Lower lobe of right lung (tissue), 2 donors: Measurements from ENCODE around the gene CYP17A1. TPM values are rescaled to one million over a fixed set of nuclear protein-coding genes. Genes with fewer than 3 reads are reported as not detected.

Experiments
- ATAC-seq, 2 donors: fragments of 200-7000 bp; cut with Tn5 transposase; one replicate each; pipeline ENCODE4 v1.9.1; 2020 to 2022; ENCODE audit warnings: mild to moderate bottlenecking in 2 of 2, moderate library complexity in 2 of 2
- DNase-seq: peaks from one replicate; pipeline ENCODE4 v3.0.0-alpha.2; 2020
- H3K27ac ChIP-seq: fragments of 200-600 bp; one replicate; pipeline ENCODE4 v1.8.0; 2022
- H3K27me3 ChIP-seq: fragments of 200-600 bp; one replicate; pipeline ENCODE4 v1.8.0; 2022; ENCODE audit warnings: low read depth
- H3K36me3 ChIP-seq: fragments of 200-600 bp; one replicate; pipeline ENCODE4 v1.8.0; 2022; ENCODE audit warnings: mild to moderate bottlenecking
- H3K4me1 ChIP-seq: fragments of 200-600 bp; one replicate; pipeline ENCODE4 v1.8.0; 2022
- H3K4me3 ChIP-seq: fragments of 200-600 bp; one replicate; pipeline ENCODE4 v1.8.0; 2022; ENCODE audit warnings: mild to moderate bottlenecking
- H3K9me3 ChIP-seq: fragments of 200-600 bp; one replicate; pipeline ENCODE4 v1.8.0; 2022
- CTCF ChIP-seq: fragments of 200-600 bp; IDR thresholded peaks from one replicate; pipeline ENCODE4 v1.8.0; 2022; ENCODE audit warnings: antibody characterized with exemption, mild to moderate bottlenecking
- intact Hi-C: fragments of 100-400 bp; cut with DNase I; formaldehyde crosslinking; loops from one replicate; pipeline ENCODE4 v1.11.0; 2022
- long read RNA-seq: library from polyadenylated mRNA; unstranded; transcript quantifications from one replicate; pipeline ENCODE4 v2.0.0, GENCODE V29; 2021
- total RNA-seq: library from RNA; stranded (reverse); fragmentation: NEBNext Ultra II Directional; extraction: Animal tissue kit (Norgen Biotek cat#: 25700); gene quantifications from one replicate; pipeline ENCODE4 v1.2.1, GENCODE V29; 2021
- donor health status: DM: no; HTN: yes; CAD: no; lungs with severe emphysema.

Gene CYP17A1
- 0.80 TPM for total RNA-seq
- long read RNA-seq, partial matches to known transcripts = 1 of 1 reads
- long read RNA-seq, other reads (novel, unspliced or antisense) = 0 of 1 reads

GRCh38 chr10:102837230-102837721 lies at the start of gene CYP17A1:
CYP17A1 (minus strand) TSS chr10:102837413; CDS start chr10:102837361, 52 bp downstream.
- intact Hi-C loops = no loop called here
- no peak within 1 kb of the TSS for H3K27ac ChIP-seq
- DNase-seq (peak; percentile 68), ATAC-seq (peak; percentile 71 to 80)
- no peaks in the 10 kb centered on the region for H3K36me3 ChIP-seq
- no peaks in the 10 kb centered on the region for H3K27me3 ChIP-seq
- no peaks in the 10 kb centered on the region for H3K4me1 ChIP-seq
- H3K4me3 ChIP-seq = no peak within 1 kb of the TSS
- peaks cover 7% of the 10 kb centered on the region for H3K9me3 ChIP-seq
- no peak for TF ChIP-seq CTCF

GRCh38 chr10:102880256-102880655 lies 43.0 kb upstream of the CYP17A1 start:
- DNase-seq = no peak
- no peak for TF ChIP-seq CTCF
- Histone ChIP-seq H3K4me1 (no peaks in the 10 kb centered on the region), H3K27me3 (no peaks in the 10 kb centered on the region), H3K4me3 (no peak overlapping the region), H3K27ac (no peak overlapping the region), H3K9me3 (no peaks in the 10 kb centered on the region), H3K36me3 (no peaks in the 10 kb centered on the region)
- no peak for ATAC-seq
- intact Hi-C loops = no loop called here

GRCh38 chr10:102878629-102879028 lies 41.4 kb upstream of the CYP17A1 start:
- H3K27ac ChIP-seq = no peak overlapping the region
- no peak for ATAC-seq

GRCh38 chr10:102876747-102877153 lies 39.5 kb upstream of the CYP17A1 start:
- H3K4me1 ChIP-seq = no peaks in the 10 kb centered on the region
- intact Hi-C loops = no loop called here
- TF ChIP-seq CTCF = no peak
- no peaks in the 10 kb centered on the region for H3K9me3 ChIP-seq
- DNase-seq (no peak), ATAC-seq (no peak)
- no peaks in the 10 kb centered on the region for H3K27me3 ChIP-seq
- no peak overlapping the region for H3K27ac ChIP-seq
- H3K4me3 ChIP-seq = no peak overlapping the region
- no peaks in the 10 kb centered on the region for H3K36me3 ChIP-seq

More at GRCh38 chr10:102878629-102879028, 41.4 kb upstream of the CYP17A1 start:
- intact Hi-C loops = no loop called here
- H3K27me3 ChIP-seq = no peaks in the 10 kb centered on the region
- no peaks in the 10 kb centered on the region for H3K36me3 ChIP-seq
- H3K9me3 ChIP-seq = no peaks in the 10 kb centered on the region
- H3K4me1 ChIP-seq = no peaks in the 10 kb centered on the region
- TF ChIP-seq CTCF = no peak
- DNase-seq = no peak
- no peak overlapping the region for H3K4me3 ChIP-seq

- Histone ChIP-seq H3K27ac (no peak overlapping the region), H3K27me3 (peaks cover 11% of the 10 kb centered on the region), H3K4me1 (peaks cover 14% of the 10 kb centered on the region), H3K9me3 (no peaks in the 10 kb centered on the region), H3K4me3 (no peak overlapping the region), H3K36me3 (no peaks in the 10 kb centered on the region)
- intact Hi-C loops = no loop called here
- ATAC-seq (no peak), DNase-seq (no peak)
- no peak for TF ChIP-seq CTCF
These were observed 35.0 kb upstream of the CYP17A1 start for GRCh38 chr10:102872163-102872562.
